HL-60 (cell line): ENCODE data around the gene IFNLR1.

Experiments
- CTCF ChIP-seq: IDR thresholded peaks from one replicate; pipeline ENCODE4 v1.5.1; 2011; ENCODE audit warnings: low read length, control low read depth, inconsistent platforms; ENCODE audit not compliant: insufficient read depth
- POLR2AphosphoS5 ChIP-seq: IDR thresholded peaks from 2 replicates; pipeline ENCODE4 v1.6.1; 2012; ENCODE audit warnings: low read depth

GRCh38 chr1:24139222-24139489, 47.9 kb downstream of the IFNLR1 start:
- no peak for TF ChIP-seq CTCF
- no peak for TF ChIP-seq POLR2AphosphoS5
